Mesenchymal stem cell (in vitro differentiated cells and primary cell): ENCODE measurements around the gene RNF34.

Source experiments
- DNase-seq: peaks from one replicate; pipeline ENCODE4 v3.0.0-alpha.2; 2013
- H2AFZ ChIP-seq: one replicate; pipeline ENCODE4 v1.6.1; 2013; ENCODE audit warnings: low read depth, mild to moderate bottlenecking, control low read depth, inconsistent platforms, low read length, moderate library complexity
- H2AK5ac ChIP-seq: 2 replicates; pipeline ENCODE4 v1.6.1; 2013; ENCODE audit warnings: low read length, moderate library complexity, mild to moderate bottlenecking, inconsistent platforms; ENCODE audit not compliant: severe bottlenecking
- H2BK120ac ChIP-seq: one replicate; pipeline ENCODE4 v1.6.1; 2013; ENCODE audit warnings: low read depth, mild to moderate bottlenecking, inconsistent platforms, low read length, moderate library complexity
- H2BK12ac ChIP-seq, 2 experiments: one replicate each; pipeline ENCODE4 v1.6.1; 2013; ENCODE audit warnings: inconsistent platforms in 2 of 2, low read length in 2 of 2, mild to moderate bottlenecking in 2 of 2, moderate library complexity in 2 of 2, control low read depth in 1 of 2
- H2BK15ac ChIP-seq: one replicate; pipeline ENCODE4 v1.6.1; 2013; ENCODE audit warnings: mild to moderate bottlenecking, low read depth, inconsistent platforms; ENCODE audit not compliant: poor library complexity, severe bottlenecking
- H2BK5ac ChIP-seq: 2 replicates; pipeline ENCODE4 v1.6.1; 2013; ENCODE audit warnings: low read depth, mild to moderate bottlenecking, low read length, control low read depth, inconsistent platforms; ENCODE audit not compliant: poor library complexity, severe bottlenecking
- H3K14ac ChIP-seq, 2 experiments: one replicate each; pipeline ENCODE4 v1.6.1; 2013; ENCODE audit warnings: inconsistent platforms in 2 of 2, low read length in 2 of 2, control low read depth in 1 of 2, mild to moderate bottlenecking in 1 of 2, moderate library complexity in 1 of 2
- H3K18ac ChIP-seq, 2 experiments: one replicate each; pipeline ENCODE4 v1.6.1; 2013; ENCODE audit warnings: inconsistent platforms in 2 of 2, low read length in 2 of 2, control low read depth in 1 of 2, low read depth in 1 of 2, mild to moderate bottlenecking in 1 of 2
- H3K23ac ChIP-seq, 2 experiments: one replicate each; pipeline ENCODE4 v1.6.1; 2013; ENCODE audit warnings: inconsistent platforms in 2 of 2, low read length in 2 of 2, mild to moderate bottlenecking in 2 of 2, moderate library complexity in 2 of 2, control low read depth in 1 of 2
- H3K27ac ChIP-seq: 2 replicates; pipeline ENCODE4 v1.5.1; 2013; ENCODE audit warnings: mild to moderate bottlenecking, moderate library complexity, low read length, control low read depth, inconsistent platforms; ENCODE audit not compliant: poor library complexity, severe bottlenecking
- H3K27me3 ChIP-seq, 2 experiments: 2 replicates each; pipeline versions ENCODE4 v1.6.1 to v1.7.0; 2013; ENCODE audit warnings: low read length in 2 of 2, mild to moderate bottlenecking in 2 of 2, moderate library complexity in 2 of 2, control low read depth in 1 of 2, inconsistent platforms in 1 of 2; ENCODE audit not compliant: control insufficient read depth in 1 of 2, insufficient read depth in 1 of 2
- H3K36me3 ChIP-seq, 2 experiments: 2 replicates each; pipeline versions ENCODE4 v1.6.1 to v1.7.0; 2013; ENCODE audit warnings: low read length in 2 of 2, control low read depth in 1 of 2, inconsistent platforms in 1 of 2, low read depth in 1 of 2, mild to moderate bottlenecking in 1 of 2; ENCODE audit not compliant: insufficient read depth in 2 of 2, control insufficient read depth in 1 of 2
- H3K4ac ChIP-seq, 2 experiments: one replicate each; pipeline ENCODE4 v1.6.1; 2013; ENCODE audit warnings: inconsistent platforms in 2 of 2, low read length in 2 of 2, mild to moderate bottlenecking in 2 of 2, moderate library complexity in 2 of 2, control low read depth in 1 of 2, low read depth in 1 of 2
- H3K4me1 ChIP-seq: 2 replicates; pipeline ENCODE4 v1.6.1; 2013; ENCODE audit warnings: low read depth, low read length, control low read depth; ENCODE audit not compliant: control insufficient read depth, insufficient read depth
- H3K4me2 ChIP-seq: 2 replicates; pipeline ENCODE4 v1.6.1; 2013; ENCODE audit warnings: low read length, mild to moderate bottlenecking, inconsistent platforms; ENCODE audit not compliant: poor library complexity, severe bottlenecking
- H3K4me3 ChIP-seq, 2 experiments: 2 replicates each; pipeline versions ENCODE4 v1.5.1 to v1.7.0; 2013; ENCODE audit warnings: low read length in 2 of 2, mild to moderate bottlenecking in 2 of 2, control low read depth in 1 of 2, low read depth in 1 of 2; ENCODE audit not compliant: insufficient read depth in 1 of 2
- H3K79me1 ChIP-seq: replicated peaks from 2 replicates; pipeline ENCODE4 v1.6.1; 2013; ENCODE audit warnings: mild to moderate bottlenecking, control low read depth, low read length, inconsistent platforms; ENCODE audit not compliant: poor library complexity, severe bottlenecking
- H3K9ac ChIP-seq: 2 replicates; pipeline ENCODE4 v1.7.0; 2013; ENCODE audit warnings: mild to moderate bottlenecking, low read length, moderate library complexity
- H3K9me3 ChIP-seq: 2 replicates; pipeline ENCODE4 v1.7.0; 2013; ENCODE audit warnings: mild to moderate bottlenecking, low read length; ENCODE audit not compliant: control insufficient read depth
- H4K8ac ChIP-seq: one replicate; pipeline ENCODE4 v1.6.1; 2013; ENCODE audit warnings: inconsistent platforms, mild to moderate bottlenecking, low read length, moderate library complexity
- H4K91ac ChIP-seq: one replicate; pipeline ENCODE4 v1.6.1; 2013; ENCODE audit warnings: mild to moderate bottlenecking, low read length, inconsistent platforms
- WGBS: methylation state at CpG from one replicate; pipeline ENCODE4 v1.1.7; 2013; ENCODE audit warnings: mixed read lengths; 5-methylcytosine and 5-hydroxymethylcytosine counted together

The RNF34 gene

GRCh38 chr12:121355818-121356217, 44.1 kb upstream of the RNF34 start:
- Histone ChIP-seq H3K4me3 (no peak overlapping the region), H3K9ac (no peak overlapping the region), H3K14ac (no peak overlapping the region), H2BK120ac (no peak overlapping the region), H3K79me1 (no peaks in the 10 kb centered on the region), H4K8ac (no peak overlapping the region), H3K27ac (no peak overlapping the region), H3K4ac (no peak overlapping the region), H2BK15ac (no peak overlapping the region), H2BK5ac (no peak overlapping the region), H2AFZ (no peak overlapping the region), H2AK5ac (no peak overlapping the region), H3K23ac (no peak overlapping the region), H3K4me2 (no peak overlapping the region), H3K36me3 (no peaks in the 10 kb centered on the region), H3K18ac (no peak overlapping the region), H2BK12ac (no peak overlapping the region), H3K27me3 (no peaks in the 10 kb centered on the region), H4K91ac (no peak overlapping the region), H3K9me3 (no peaks in the 10 kb centered on the region), H3K4me1 (peaks cover 5% of the 10 kb centered on the region)
- no peak for DNase-seq
- 100% methylated on average over 1 of the region's 6 CpGs for WGBS

GRCh38 chr12:121356657-121357056, 43.3 kb upstream of the RNF34 start:
- no peak overlapping the region for H2BK120ac ChIP-seq
- H2AK5ac ChIP-seq = no peak overlapping the region
- no peaks in the 10 kb centered on the region for H3K4me1 ChIP-seq
- 77% methylated on average over 3 of the region's 3 CpGs for WGBS
- no peak overlapping the region for H3K9ac ChIP-seq
- H2BK5ac ChIP-seq = no peak overlapping the region
- no peak overlapping the region for H3K4me3 ChIP-seq
- no peaks in the 10 kb centered on the region for H3K79me1 ChIP-seq
- no peaks in the 10 kb centered on the region for H3K27me3 ChIP-seq
- no peaks in the 10 kb centered on the region for H3K36me3 ChIP-seq
- no peak overlapping the region for H3K23ac ChIP-seq
- DNase-seq = no peak
- H4K91ac ChIP-seq = no peak overlapping the region
- H3K18ac ChIP-seq = no peak overlapping the region
- H2BK12ac ChIP-seq = no peak overlapping the region
- H4K8ac ChIP-seq = no peak overlapping the region
- no peak overlapping the region for H3K4ac ChIP-seq
- H3K27ac ChIP-seq = no peak overlapping the region
- H2BK15ac ChIP-seq = no peak overlapping the region
- no peaks in the 10 kb centered on the region for H3K9me3 ChIP-seq
- no peak overlapping the region for H2AFZ ChIP-seq
- H3K14ac ChIP-seq = no peak overlapping the region
- no peak overlapping the region for H3K4me2 ChIP-seq

- Histone ChIP-seq H3K4ac (no peak overlapping the region), H3K27ac (no peak overlapping the region), H4K8ac (no peak overlapping the region), H3K4me3 (no peak overlapping the region), H3K36me3 (no peaks in the 10 kb centered on the region), H3K9me3 (no peaks in the 10 kb centered on the region), H3K23ac (no peak overlapping the region), H3K4me2 (no peak overlapping the region), H2AK5ac (no peak overlapping the region), H2AFZ (no peak overlapping the region), H2BK12ac (no peak overlapping the region), H3K14ac (no peak overlapping the region), H4K91ac (no peak overlapping the region), H3K9ac (no peak overlapping the region), H3K18ac (no peak overlapping the region), H3K4me1 (no peaks in the 10 kb centered on the region), H2BK15ac (no peak overlapping the region), H2BK5ac (no peak overlapping the region), H3K79me1 (no peaks in the 10 kb centered on the region), H2BK120ac (no peak overlapping the region), H3K27me3 (no peaks in the 10 kb centered on the region)
- 92% methylated on average over 1 of the region's 4 CpGs for WGBS
- DNase-seq = no peak
These were observed 42.6 kb upstream of the RNF34 start for GRCh38 chr12:121357331-121357730.

GRCh38 chr12:121358073-121358472, 41.8 kb upstream of the RNF34 start:
- no peak overlapping the region for H2AFZ ChIP-seq
- no peak overlapping the region for H3K27ac ChIP-seq
- H3K14ac ChIP-seq = no peak overlapping the region
- H3K36me3 ChIP-seq = no peaks in the 10 kb centered on the region
- H3K18ac ChIP-seq = no peak overlapping the region
- no peak overlapping the region for H4K91ac ChIP-seq
- no peak overlapping the region for H3K4me3 ChIP-seq
- H2BK12ac ChIP-seq = no peak overlapping the region
- 69% methylated on average over 2 of the region's 3 CpGs for WGBS
- H2BK15ac ChIP-seq = no peak overlapping the region
- H2BK5ac ChIP-seq = no peak overlapping the region
- H3K27me3 ChIP-seq = no peaks in the 10 kb centered on the region
- H2BK120ac ChIP-seq = no peak overlapping the region
- no peak for DNase-seq
- no peak overlapping the region for H3K4me2 ChIP-seq
- H3K9me3 ChIP-seq = no peaks in the 10 kb centered on the region
- H2AK5ac ChIP-seq = no peak overlapping the region
- no peak overlapping the region for H4K8ac ChIP-seq
- H3K23ac ChIP-seq = no peak overlapping the region
- H3K4ac ChIP-seq = no peak overlapping the region
- H3K4me1 ChIP-seq = no peaks in the 10 kb centered on the region
- no peaks in the 10 kb centered on the region for H3K79me1 ChIP-seq
- H3K9ac ChIP-seq = no peak overlapping the region
